Measurements from ENCODE around the gene LAMB1.
"Not testable (repeated sequence)": the region's sequence is repeated elsewhere in the genome, so short reads cannot be mapped to it uniquely, and the experiment has no call there.

LAMB1 gene

DNA sequence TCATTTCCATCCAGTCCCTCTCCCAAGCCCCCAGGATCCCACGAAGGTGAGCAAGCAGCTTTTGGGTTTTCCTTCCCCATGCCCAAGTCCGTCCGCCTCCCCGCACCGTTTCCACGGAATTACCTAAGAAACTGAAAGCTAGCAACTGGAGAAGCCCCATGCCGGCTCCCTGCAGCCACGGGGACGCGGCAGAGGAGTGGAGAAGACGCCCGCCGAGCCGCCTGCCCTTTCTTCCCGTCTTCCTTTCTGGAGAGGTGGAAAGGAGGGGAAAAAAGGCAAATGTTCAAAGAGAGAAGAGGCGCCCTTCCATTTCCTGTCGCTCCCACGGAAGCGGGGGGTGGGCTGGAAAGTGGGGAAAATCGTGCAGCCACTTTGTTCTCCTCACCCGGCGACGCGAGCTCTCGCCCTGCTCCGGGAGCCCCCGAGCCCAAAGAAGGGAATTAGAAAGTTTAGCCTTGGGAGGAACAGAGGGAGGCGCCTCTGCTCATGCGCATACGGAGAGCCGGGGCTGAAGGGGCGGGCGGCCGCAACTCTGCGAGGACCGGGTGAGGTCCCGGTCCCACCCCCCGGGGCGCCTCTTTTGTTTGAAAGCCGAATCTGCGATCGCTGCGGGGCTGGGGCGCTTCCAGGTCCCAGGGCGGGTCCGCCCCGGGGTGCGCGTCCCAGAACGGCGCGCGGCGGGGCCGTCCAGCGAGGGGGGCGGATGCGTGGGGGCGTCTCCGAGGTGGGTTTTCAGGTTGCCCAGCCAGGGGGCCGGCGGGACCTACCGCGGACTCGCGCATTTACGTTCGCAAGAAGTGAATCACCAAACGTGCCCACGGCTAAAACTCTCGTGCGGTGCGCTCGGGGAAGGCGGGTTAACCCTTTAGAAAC lies at the start of gene LAMB1:
Gene LAMB1, minus strand, starts transcription at position 436 of the 873 bp plus-strand sequence. Its CDS starts 276 bp downstream, at position 160.
- peak in 1 of 2 experiments; percentile 47 for DNase-seq

DNA sequence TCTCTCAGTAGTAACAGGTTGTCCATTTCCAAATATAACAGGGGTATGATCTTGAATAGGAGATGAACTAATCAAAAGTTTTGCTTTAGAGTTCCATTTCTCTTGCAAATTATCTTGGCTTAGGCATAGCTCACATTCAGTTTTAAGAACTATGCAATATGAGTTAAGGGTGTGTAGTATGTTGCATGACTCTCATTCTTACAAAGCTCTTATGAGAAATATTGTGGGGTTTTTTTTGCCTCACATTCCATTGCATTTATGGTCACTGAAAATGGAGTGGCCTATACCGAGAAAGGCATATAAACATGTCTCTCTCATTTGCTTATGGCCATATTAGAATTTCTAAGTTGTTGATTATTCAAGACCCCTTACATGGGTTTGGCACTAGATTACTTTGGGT lies 48.5 kb upstream of the LAMB1 start:
- no peak for DNase-seq

DNA sequence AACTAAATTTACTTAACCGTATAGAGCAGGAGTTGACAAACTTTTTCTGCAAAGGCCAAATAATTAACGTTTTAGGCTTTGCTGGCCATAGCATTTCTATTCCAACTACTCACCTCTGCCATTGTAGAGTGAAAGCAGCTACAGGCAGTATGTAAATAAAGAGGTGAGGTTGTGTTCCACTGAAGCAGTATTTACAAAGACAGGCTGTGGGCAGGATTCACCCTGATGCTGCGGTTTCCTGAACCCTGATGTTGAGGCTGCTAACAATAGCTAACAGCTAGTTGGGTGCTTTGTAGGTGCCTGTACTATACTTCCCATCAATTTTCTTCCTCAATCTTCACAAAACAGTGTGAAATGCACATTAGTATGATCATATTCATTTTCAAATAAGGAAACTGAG lies 47.0 kb upstream of the LAMB1 start:
- no peak for DNase-seq

DNA sequence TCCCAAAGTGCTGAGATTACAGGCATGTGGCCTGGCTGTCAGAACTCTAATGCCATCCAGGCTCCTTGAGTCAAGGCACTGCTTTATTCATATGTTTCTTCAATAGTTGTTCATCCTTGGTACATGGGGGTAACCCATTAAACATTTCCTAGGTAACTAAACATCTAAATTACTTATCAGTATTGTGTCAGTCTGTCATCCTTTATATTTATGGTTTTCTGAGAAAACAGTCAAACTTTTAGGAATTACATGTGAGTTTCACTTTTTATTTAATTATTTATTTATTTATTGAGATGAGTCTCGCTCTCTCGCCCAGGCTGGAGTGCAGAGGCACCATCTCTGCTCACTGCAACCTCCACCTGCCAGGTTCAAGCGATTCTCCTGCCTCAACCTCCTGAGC lies 45.5 kb upstream of the LAMB1 start:
- no peak for DNase-seq

DNA sequence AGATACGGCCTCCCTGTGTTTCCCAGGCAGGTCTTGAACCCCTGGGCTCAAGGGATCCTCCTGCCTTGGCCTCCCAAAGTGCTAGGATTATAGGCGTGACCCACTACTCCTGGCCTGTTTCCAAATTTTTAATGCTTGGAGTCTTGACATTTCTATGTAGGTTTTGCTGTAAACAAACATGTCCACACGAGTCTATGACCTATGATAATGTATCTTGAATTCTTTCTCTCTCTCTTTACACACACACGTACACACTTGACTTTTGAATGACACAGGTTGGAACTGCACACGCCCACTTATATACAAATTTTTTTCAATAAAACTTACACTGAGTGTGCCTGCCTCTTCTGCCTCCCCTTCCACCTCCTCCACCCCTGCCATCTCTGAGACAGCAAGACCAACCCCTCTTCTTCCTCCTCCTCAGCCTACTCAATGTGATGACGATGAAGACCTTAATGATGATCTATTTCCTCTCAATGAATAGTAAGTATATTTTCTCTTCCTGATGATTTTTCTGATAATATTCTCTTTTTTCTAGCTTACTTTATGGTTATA lies 44.1 kb upstream of the LAMB1 start:
- DNase-seq, result no peak

DNA sequence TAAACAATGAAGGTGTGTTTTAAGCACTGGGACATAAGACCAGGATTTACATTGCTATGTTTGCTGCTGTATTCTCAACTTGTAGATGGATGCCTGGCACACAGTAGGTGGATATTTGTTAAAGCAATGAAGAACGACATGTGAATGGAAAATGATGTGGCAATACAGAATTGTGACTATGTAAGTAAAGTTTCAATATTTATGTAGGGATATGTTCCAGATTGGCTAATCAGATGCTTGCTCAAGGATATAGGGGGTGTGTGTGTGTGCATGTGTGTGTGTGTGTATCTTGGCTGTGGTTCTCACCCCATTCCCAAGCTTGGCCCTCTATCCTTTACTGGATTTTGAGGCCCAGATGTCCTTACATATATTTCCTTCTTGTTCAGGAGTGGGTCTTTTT lies 42.7 kb upstream of the LAMB1 start:
- DNase-seq, result no peak

DNA sequence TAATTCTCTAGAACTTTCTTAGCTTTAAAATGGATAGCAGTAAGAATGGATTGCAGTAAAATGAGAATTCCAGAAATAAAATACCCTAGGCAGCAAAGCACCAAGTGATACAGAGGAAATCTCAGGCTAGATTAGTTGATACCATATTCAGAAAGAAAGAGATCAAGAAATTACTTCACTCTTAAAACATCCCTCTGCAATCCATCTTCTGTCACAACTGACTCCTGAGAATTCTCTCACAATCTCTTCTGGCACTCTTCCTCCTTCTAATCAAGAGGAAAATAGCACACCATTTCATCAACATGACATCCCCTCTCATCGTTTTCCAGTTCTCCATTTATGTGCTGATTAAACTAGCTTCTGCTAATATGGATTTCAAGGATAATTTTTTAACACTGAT lies 42.2 kb upstream of the LAMB1 start:
- no peak for DNase-seq

DNA sequence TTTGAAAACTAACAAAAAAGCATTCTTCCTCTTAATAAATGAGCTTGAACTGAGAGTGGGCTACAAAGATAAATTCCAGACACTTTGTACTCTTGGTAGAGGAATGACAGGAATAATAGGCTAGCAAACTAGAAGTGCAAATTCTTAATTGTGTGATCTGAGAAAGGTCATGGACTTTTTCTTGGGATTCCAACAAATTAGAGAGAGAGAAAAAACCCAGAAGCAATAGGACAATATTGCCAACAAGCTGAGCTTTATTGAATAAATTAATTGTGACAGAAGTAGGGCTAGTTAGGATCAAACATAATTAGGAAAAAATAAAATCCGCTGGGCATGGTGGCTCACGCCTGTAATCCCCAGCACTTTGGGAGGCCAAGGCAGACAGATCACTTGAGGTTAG lies 41.4 kb upstream of the LAMB1 start:
- no peak for DNase-seq

DNA sequence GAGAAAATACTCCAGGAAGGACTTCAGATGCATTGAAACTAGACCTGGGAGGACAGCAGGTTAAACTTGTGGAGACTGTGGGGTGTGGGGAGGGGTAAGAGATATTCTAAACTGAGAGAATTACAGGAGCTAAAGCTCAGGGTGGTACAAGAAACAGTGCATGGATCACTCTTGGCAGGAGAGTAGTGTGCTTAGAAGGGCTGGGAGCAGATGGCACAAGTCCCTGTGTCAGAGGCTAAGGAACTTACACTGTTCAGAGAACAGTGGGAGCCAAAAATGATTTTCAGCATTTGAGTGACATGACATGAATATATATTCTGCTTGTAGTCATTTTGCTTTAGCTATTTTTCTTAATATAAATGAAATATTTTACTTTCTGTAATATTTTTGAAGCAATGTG lies 36.0 kb upstream of the LAMB1 start:
- DNase-seq, result peak; percentile 7 to 44

DNA sequence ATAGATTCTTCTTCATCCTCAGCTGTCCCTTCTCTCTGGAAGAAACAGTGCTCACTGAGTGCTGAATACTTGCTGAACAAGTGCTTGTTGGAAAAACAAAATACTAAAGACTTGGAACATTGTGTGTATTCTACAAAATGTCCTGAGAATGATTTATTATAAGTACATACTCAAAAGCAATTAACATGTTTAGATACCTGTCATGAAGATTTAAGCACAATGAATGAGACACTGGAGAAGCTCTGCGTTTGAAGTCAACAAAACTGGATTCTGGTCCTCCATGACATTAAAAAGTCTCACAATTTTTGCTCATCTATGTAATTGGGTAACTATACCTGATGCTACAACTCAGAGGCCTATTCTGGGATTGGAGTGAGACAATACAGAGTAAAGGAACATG lies 34.8 kb upstream of the LAMB1 start:
- no peak for DNase-seq

DNA sequence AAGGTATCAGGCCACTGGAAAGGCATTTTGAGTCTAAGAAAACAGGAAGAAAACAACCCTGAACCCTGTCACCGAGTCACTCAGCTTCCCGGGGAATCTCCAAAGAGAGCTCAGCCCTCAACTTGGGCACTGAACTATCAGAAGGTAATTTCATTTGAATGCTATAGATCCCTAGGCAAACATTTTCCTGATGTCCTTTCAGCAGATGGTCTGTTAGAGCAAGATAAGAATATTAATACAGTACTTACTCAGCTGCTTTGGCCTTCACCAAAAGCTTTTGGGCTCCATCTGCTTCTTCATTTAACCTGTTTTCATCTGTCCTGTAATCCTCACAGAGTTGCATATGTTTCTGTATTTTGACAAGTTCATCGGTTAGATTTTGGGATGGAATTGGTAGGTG lies 34.2 kb upstream of the LAMB1 start:
- DNase-seq, result no peak

DNA sequence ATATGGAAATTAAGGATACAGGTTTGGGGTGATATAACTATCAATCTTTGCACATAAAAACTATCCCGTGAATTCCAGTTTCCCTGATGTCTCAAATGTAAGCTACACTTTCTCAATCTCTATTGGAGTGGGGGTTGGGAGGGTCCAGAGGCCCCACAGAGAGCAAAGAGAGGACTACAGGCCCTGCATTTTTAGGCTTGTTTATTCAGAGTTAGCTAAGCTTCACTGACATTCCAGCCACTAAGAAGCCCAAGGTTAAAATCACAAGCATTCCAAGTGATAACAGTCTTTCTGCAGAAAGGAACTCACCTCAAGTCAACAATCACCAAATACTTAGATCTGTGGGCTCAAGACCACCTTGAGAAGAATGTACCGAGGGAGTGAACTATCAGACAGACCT lies 31.6 kb upstream of the LAMB1 start:
- no peak for DNase-seq

DNA sequence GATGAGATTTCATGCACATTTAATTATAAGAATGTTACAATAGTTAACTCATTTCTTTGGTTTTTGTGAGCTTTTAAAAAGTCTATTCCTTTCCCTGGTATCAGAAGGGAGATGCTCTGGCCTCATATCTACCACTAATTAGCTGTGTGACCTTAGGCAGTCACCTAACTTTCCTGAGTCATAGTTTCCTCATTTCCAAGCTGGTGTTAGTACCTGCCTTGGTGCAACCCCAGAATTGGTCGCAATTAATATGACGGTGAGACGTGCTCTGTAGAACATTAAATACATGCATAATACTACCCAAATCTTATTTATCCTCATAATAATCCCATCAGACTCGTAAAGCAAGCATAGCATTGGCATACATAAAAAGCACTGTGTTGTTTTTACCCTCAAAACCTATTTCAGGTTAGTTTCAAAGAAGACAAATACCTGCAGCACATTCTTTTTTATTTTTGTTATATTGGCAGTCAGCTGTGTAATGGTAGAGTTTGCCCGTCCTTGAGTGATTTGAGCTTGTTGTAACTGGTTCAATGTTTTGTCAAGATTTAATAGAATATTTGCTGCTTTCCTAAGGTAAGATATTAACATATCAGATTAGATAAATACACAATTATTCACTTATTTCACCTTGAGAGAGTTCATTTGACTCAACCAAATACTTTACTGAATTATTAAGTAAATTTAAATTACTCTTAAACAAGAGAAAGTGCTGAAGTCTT lies 31.0 kb upstream of the LAMB1 start:
- no peak for DNase-seq

DNA sequence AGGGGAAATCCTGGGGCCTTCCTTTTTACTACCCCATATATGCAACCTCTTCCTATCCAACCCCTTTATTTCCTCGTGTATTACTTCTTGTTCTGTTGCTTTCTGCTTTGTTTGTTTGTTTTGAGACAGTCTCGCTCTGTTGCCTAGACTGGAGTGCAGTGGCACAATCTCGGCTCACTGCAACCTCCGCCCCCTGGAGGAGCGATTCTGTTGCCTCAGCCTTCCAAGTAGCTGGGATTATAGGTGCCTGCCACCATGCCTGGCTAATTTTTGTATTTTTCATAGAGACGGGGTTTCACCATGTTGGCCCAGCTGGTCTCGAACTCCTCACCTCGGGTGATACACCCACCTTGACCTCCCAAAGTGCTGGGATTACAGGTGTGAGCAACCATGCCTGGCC lies 30.3 kb upstream of the LAMB1 start:
- DNase-seq, result not testable (repeated sequence)

DNA sequence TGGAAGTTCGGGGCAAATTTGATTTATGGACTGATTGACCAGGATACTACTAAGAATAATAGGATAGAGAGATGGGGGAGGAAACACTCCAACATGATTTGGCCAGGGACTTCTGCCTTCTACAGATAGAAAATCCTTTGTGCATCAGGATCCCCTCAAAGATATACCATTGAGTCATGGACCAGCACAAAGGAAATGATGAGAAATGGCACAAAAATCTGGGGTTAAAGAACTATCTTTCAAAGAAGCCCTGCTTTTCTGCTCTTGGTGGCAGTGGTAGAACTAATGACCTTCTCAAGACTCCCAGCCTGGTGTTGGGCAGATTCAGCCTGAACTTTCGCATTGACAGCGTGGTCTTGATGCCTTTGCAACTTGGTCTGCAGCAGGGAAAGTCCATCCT lies 27.6 kb upstream of the LAMB1 start:
- DNase-seq, result no peak

DNA sequence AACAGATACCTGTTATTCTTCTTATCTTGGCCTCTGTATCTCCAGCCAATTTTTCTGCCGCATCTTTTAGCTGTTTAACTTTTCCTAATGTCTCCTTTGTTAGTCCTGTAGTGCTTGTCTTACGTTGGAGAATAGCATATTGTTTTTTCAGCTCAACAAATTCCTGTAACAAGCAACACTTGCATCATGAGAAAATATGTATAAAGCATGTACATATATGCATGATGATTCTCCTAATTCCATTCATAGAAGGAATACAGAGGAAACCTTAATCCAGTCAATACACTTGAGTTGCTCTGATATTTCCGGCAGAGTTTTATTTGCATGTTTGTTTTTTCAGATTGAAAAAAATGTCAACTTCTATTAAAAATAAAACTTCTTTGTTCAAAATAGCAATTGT lies 26.1 kb upstream of the LAMB1 start:
- no peak for DNase-seq

DNA sequence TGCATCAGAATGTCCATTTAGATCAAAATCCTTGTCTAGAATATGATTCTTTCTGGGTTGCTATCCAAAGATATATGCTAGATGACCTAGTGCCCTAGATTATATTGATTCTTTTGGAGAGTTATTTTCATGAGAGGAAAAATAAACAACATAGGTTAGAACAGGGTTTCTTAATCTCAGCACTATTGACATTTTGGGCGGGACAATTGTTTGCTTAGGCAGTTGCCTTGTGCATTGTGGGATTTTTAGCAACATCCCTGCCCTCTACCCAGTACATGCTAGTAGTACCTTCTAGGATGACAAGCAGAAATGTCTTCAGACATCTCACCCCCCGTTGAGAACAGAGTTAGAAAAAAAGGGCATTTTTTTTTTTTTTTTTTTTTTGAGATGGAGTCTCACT lies 25.1 kb upstream of the LAMB1 start:
- DNase-seq, result no peak

DNA sequence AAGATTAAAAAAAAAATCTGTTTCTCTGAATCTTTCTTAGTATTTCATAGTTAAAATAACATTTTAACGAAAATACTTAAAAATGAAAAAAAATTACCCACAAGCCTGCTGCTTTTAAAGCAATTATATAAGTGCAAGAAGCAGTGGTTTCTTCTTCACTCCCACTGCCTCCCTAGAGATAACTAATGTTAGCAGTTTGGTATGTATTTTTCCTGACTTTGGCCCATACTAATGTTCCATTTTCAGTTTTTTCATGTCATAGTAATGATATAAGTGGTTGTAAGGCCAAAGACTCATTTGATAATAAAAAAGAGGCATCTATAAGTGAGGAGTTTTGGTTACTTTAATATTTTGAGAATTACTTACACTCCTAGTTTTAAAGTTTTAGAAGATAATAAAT lies 24.3 kb upstream of the LAMB1 start:
- no peak for DNase-seq

DNA sequence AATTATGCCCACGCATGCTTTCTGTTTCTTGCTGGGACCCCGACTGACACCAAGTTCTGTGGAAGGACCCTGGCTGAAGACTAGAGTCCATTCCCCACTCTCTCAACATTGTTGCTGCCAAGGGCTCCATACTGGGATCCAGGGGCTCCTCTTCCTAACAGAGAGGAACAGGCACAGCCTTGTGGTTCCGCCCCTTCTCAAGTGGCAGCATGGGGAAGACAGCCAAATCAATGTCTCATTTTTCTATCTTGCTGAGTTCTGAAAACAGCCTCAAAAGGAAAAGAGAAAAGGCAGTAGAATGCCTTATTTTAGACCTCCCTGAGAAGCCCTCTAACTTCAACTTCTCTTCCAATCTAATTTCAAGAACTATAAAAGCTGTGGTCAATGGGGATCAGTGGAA lies 23.7 kb upstream of the LAMB1 start:
- DNase-seq, result peak in 1 of 2 experiments; percentile 6

DNA sequence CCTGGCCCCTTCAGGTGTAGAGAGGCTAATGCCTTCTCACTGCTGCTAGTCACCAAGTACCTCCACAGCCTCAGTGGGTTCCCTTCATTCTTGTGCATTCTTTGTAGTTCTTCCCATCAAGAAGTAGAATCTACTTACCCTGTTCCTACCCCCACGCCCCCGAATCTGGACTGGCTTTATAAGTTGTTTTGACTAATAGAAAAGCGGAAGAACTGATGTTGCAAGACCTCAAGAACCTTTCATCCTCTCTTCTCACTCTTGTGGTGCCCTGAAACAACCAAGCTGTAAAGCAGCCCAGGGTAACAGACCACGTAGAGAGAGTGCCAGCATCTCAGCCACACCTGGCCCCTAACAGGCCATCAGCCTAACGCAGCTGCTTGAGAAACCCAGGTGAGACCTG lies 23.2 kb upstream of the LAMB1 start:
- no peak for DNase-seq

DNA sequence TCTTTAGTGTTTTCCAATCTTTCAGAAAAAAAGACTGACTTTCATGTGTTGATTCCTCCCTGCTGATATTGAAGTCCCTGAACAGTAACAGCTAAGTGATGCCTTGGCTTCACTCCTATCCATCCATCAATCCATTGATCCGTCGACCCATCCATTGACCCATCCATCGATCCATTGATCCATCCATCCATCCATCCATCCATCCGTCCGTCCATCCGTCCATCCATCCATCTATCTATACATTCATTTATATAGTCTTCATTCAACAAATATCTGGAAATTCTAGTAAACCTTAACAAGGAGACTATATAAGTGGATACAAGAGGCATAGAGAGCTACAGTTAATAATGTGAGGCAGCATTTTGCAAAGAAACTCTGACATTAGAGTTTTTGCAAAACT lies 21.6 kb upstream of the LAMB1 start:
- no peak for DNase-seq

DNA sequence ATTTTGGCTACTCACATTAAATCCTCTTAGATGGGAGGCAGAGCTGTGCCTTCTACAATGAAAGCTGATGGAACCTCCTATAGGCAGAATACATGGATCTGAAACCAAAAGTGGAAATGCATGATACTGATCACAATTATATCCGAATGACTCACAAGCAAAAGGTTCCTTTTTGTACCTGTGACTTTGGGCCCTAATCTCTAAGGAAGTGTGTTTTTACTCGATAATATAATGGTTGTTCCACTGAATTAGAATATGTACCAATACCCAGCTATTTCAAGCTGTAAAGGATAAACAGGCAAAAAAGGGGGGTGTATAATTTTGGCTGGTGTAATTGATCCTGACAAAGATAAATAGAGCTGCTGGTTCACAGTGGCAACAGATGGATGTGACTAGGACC lies 17.6 kb upstream of the LAMB1 start:
- no peak for DNase-seq

DNA sequence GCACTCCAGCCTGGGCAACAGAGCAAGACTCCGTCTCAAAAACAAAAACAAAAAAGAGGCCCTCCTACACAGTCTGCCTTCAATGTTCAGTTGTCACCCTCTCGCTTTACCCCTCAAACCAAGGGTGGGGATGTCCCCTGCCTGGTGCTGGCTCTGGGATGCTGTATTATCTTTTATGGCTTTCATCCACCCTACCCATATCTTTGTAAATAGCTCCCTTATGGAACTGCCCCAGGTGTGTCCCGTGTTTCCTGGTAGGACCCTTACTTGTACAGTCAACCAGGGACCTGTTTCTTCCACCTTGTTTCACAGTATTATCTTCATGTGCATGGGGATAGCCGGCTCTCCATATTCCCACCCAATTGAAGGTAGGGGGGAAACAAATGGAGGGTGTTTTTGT lies 15.7 kb upstream of the LAMB1 start:
- DNase-seq, result no peak

DNA sequence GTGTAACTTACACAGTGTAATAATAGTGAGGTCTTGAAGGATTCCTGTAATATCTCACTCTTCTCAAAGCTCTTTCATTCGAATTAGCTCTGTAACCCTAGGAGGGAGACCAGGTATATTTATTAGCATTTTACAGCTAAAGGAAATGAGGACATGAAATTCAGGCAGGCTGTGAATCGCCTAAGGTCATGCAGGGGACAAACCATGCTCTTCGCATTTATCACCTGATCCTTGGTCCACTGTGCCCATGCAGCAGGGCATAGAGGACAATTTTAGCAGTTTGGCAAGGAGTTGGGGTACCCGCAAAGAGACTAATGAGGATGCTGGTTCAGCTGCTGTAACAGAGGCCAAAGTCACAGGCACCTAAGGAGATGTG lies 14.8 kb upstream of the LAMB1 start:
- DNase-seq, result no peak

Data from NCI-H446 (cell line).